A549 (cell line): ENCODE data around the gene NUDT1. TPM values are rescaled to one million over a fixed set of nuclear protein-coding genes. Genes with fewer than 3 reads are reported as not detected.

Source experiments
- ATAC-seq, 2 experiments: fragments of 200-7000 bp in 1 of 2; fragments of >200 bp in 1 of 2; cut with Nextera tagmentation in 1 of 2; cut with Tn5 transposase in 1 of 2; 3 replicates each; pipeline versions ENCODE4 v1.8.0 to v1.9.1; 2018 to 2020; ENCODE audit warnings: mild to moderate bottlenecking in 1 of 2, moderate library complexity in 1 of 2
- CTCF ChIA-PET: fragments of 300-600 bp; sonication (Branson Sonifier 250); formaldehyde crosslinking; extraction: SDS; loops from one replicate; lab custom pipeline; 2021; ENCODE audit warnings: antibody characterized with exemption, inconsistent platforms; lab: Yijun Ruan, JAX
- POLR2A ChIA-PET: fragments of 350-600 bp; formaldehyde crosslinking; extraction: SDS; loops from one replicate; lab custom pipeline; 2021; ENCODE audit warnings: antibody characterized with exemption, inconsistent platforms; lab: Yijun Ruan, JAX
- DNase-seq, 2 experiments: peaks; one replicate each; pipeline versions ENCODE4 v3.0.0 to v3.0.0-alpha.2; 2011 to 2016; ENCODE audit warnings: low read depth in 1 of 2, low spot score in 1 of 2
- FAIRE-seq: peaks from 2 replicates; lab custom pipeline; 2011; peaks lifted over from hg19 to GRCh38; lab: Jason Lieb, UNC
- H3K27ac ChIP-seq, 2 experiments: fragments of >200 bp; sonication (Bioruptor Twin); formaldehyde crosslinking; 3 replicates each; pipeline ENCODE4 v1.5.1; 2016 to 2017
- H3K4me1 ChIP-seq: fragments of >200 bp; sonication (Bioruptor Twin); formaldehyde crosslinking; 3 replicates; pipeline ENCODE4 v1.6.1; 2016
- H3K4me2 ChIP-seq: fragments of >200 bp; sonication (Bioruptor Twin); formaldehyde crosslinking; 3 replicates; pipeline ENCODE4 v1.6.1; 2016
- H3K4me3 ChIP-seq: fragments of >200 bp; sonication (Bioruptor Twin); formaldehyde crosslinking; 3 replicates; pipeline ENCODE4 v1.5.1; 2016
- H3K9me3 ChIP-seq: fragments of >200 bp; sonication (Bioruptor Twin); formaldehyde crosslinking; 3 replicates; pipeline ENCODE4 v1.6.1; 2016
- CBX2 ChIP-seq: fragments of 200-600 bp; sonication (generic); IDR thresholded peaks from 2 replicates; pipeline ENCODE4 v1.6.1; 2016; ENCODE audit warnings: low read depth, mild to moderate bottlenecking, borderline replicate concordance
- CBX8 ChIP-seq: fragments of 200-600 bp; sonication (generic); IDR thresholded peaks from 2 replicates; pipeline ENCODE4 v1.6.1; 2016
- CHD2 ChIP-seq: fragments of 150-350 bp; IDR thresholded peaks from 2 replicates; pipeline ENCODE4 v1.6.1; 2014; ENCODE audit warnings: low read length; ENCODE audit not compliant: partially characterized antibody
- EHF ChIP-seq: fragments of 250-450 bp; sonication (Bioruptor Pico); IDR thresholded peaks from 2 replicates; pipeline ENCODE4 v1.5.0; 2020; ENCODE audit warnings: mild to moderate bottlenecking
- EHMT2 ChIP-seq: fragments of 200-600 bp; sonication (generic); IDR thresholded peaks from 2 replicates; pipeline ENCODE4 v1.6.1; 2016; ENCODE audit warnings: antibody characterized with exemption, low read depth, mild to moderate bottlenecking, moderate library complexity
- ESRRA ChIP-seq: fragments of 150-350 bp; IDR thresholded peaks from 2 replicates; pipeline ENCODE4 v1.6.1; 2014; ENCODE audit warnings: mild to moderate bottlenecking, low read length, borderline replicate concordance
- FOXS1 ChIP-seq: fragments of 250-450 bp; sonication (Bioruptor Pico); IDR thresholded peaks from 2 replicates; pipeline ENCODE4 v1.5.0; 2020; ENCODE audit warnings: mild to moderate bottlenecking, moderate library complexity
- HOXB13 ChIP-seq: fragments of 250-450 bp; sonication (Bioruptor Pico); IDR thresholded peaks from 2 replicates; pipeline ENCODE4 v1.5.0; 2020; ENCODE audit warnings: low read depth, mild to moderate bottlenecking, moderate library complexity
- JUNB ChIP-seq: fragments of >200 bp; sonication (Bioruptor Twin); formaldehyde crosslinking; IDR thresholded peaks from 2 replicates; pipeline ENCODE4 v1.6.1; 2016
- MYC ChIP-seq: IDR thresholded peaks from 2 replicates; pipeline ENCODE4 v1.6.1; 2012; ENCODE audit warnings: mild to moderate bottlenecking, inconsistent platforms, low read length, improper control_type of control experiment, borderline replicate concordance
- NPAS2 ChIP-seq: fragments of 250-450 bp; sonication (Bioruptor Pico); IDR thresholded peaks from 2 replicates; pipeline ENCODE4 v1.8.0; 2022; ENCODE audit warnings: mild to moderate bottlenecking, moderate library complexity, borderline replicate concordance
- PHF8 ChIP-seq: fragments of 200-600 bp; sonication (generic); IDR thresholded peaks from 2 replicates; pipeline ENCODE4 v1.6.1; 2016; ENCODE audit warnings: low read depth, mild to moderate bottlenecking, antibody characterized with exemption, moderate library complexity, borderline replicate concordance
- POLR2A ChIP-seq: IDR thresholded peaks from 2 replicates; pipeline ENCODE4 v1.6.1; 2012; ENCODE audit warnings: mild to moderate bottlenecking, low read length
- POLR2AphosphoS2 ChIP-seq: conservative IDR thresholded peaks from 2 replicates; pipeline ENCODE4 v1.6.1; 2012; ENCODE audit warnings: low read length, improper control_type of control experiment, inconsistent platforms
- RCOR1 ChIP-seq: fragments of 150-350 bp; IDR thresholded peaks from 2 replicates; pipeline ENCODE4 v1.6.1; 2014; ENCODE audit warnings: antibody characterized with exemption, low read length, low read depth
- RNF2 ChIP-seq: fragments of 200-600 bp; sonication (generic); IDR thresholded peaks from 2 replicates; pipeline ENCODE4 v1.6.1; 2016; ENCODE audit warnings: low read depth, mild to moderate bottlenecking, antibody characterized with exemption, moderate library complexity, borderline replicate concordance
- TFCP2L1 ChIP-seq: fragments of 250-450 bp; sonication (Bioruptor Pico); IDR thresholded peaks from 2 replicates; pipeline ENCODE4 v1.5.0; 2021; ENCODE audit warnings: mild to moderate bottlenecking
- ZNF302 ChIP-seq: fragments of 250-450 bp; sonication (Bioruptor Pico); IDR thresholded peaks from 2 replicates; pipeline ENCODE4 v1.9.0; 2021; ENCODE audit warnings: inconsistent platforms, mild to moderate bottlenecking, moderate library complexity
- ZSCAN20 ChIP-seq: fragments of 250-450 bp; sonication (Bioruptor Pico); IDR thresholded peaks from 2 replicates; pipeline ENCODE4 v1.8.0; 2022; ENCODE audit warnings: mild to moderate bottlenecking, moderate library complexity
- WGBS: methylation state at CpG from one replicate; pipeline ENCODE4 v1.1.6; 2017; ENCODE audit errors: missing lambda C conversion rate; 5-methylcytosine and 5-hydroxymethylcytosine counted together
- polyA plus RNA-seq, 4 experiments: library from polyadenylated mRNA; depleted of rRNA in 3 of 4; stranded (reverse); fragments of >200 nt; fragmentation: RNase III in 1 of 4; extraction: RNeasy Plus Mini Kit Qiagen cat#74134 plus additional on column Dnase treatment in 1 of 4; gene quantifications; 2 replicates in 3 of 4; 3 replicates in 1 of 4; pipeline ENCODE4 v1.2.3, GENCODE V29; 2011 to 2017
- TF ChIP-seq, protein P1 (sequence below): IDR thresholded peaks from 2 replicates; pipeline ENCODE4 v1.6.1; 2012; ENCODE audit warnings: low read depth, borderline replicate concordance
- TF ChIP-seq, protein P2 (sequence below): fragments of >200 bp; sonication (Bioruptor Twin); formaldehyde crosslinking; IDR thresholded peaks from 3 replicates; pipeline ENCODE4 v1.6.1; 2016
- TF ChIP-seq, protein P3 (sequence below): fragments of 200-600 bp; sonication (generic); IDR thresholded peaks from 2 replicates; pipeline ENCODE4 v1.6.1; 2016; ENCODE audit warnings: antibody characterized with exemption, mild to moderate bottlenecking, moderate library complexity

NUDT1 gene
- polyA plus RNA-seq, 2 of the 4 experiments (the other 2 are of a cell fraction) = 38.3 to 92.3 TPM

DNA sequence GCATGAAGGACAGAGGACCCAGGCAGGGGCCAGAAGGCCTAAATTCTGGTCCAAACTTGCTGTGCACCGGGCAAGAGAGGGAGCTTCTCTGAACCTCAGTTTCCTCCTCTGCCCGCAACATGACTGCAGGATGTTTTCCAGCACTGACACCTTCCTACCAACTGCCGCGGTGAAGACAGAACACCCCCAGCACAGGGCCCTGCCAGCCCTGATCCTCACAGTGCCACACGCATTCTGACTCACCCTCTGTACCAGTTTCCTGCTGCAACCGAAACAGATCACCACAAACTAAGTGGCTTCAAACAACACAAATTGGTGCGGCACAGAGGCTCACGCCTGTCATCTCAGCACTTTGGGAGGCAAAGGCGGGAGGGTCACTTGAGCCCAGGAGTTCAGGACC is 27.4 kb upstream of the NUDT1 start:
- Histone ChIP-seq H3K4me1 (no peaks in the 10 kb centered on the region), H3K9me3 (no peaks in the 10 kb centered on the region), H3K27ac (no peak overlapping the region), H3K4me3 (no peak overlapping the region), H3K4me2 (no peak overlapping the region)
- FAIRE-seq (no peak), DNase-seq (no peak), ATAC-seq (no peak)
- ChIA-PET CTCF (no interaction called here), POLR2A (no interaction called here)
- TF ChIP-seq POLR2AphosphoS2 (no peak), CBX8 (no peak), ZSCAN20 (CRISPR knock-in tag) (no peak), PHF8 (no peak), RNF2 (no peak), POLR2A (no peak), TFCP2L1 (CRISPR knock-in tag) (no peak), EHMT2 (no peak), HOXB13 (no peak)
- TF ChIP-seq, protein P1, sequence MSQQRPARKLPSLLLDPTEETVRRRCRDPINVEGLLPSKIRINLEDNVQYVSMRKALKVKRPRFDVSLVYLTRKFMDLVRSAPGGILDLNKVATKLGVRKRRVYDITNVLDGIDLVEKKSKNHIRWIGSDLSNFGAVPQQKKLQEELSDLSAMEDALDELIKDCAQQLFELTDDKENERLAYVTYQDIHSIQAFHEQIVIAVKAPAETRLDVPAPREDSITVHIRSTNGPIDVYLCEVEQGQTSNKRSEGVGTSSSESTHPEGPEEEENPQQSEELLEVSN = no peak
- TF ChIP-seq, protein P2, sequence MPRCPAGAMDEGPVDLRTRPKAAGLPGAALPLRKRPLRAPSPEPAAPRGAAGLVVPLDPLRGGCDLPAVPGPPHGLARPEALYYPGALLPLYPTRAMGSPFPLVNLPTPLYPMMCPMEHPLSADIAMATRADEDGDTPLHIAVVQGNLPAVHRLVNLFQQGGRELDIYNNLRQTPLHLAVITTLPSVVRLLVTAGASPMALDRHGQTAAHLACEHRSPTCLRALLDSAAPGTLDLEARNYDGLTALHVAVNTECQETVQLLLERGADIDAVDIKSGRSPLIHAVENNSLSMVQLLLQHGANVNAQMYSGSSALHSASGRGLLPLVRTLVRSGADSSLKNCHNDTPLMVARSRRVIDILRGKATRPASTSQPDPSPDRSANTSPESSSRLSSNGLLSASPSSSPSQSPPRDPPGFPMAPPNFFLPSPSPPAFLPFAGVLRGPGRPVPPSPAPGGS = no peak
- 98% methylated on average over 9 of the region's 9 CpGs for WGBS

DNA sequence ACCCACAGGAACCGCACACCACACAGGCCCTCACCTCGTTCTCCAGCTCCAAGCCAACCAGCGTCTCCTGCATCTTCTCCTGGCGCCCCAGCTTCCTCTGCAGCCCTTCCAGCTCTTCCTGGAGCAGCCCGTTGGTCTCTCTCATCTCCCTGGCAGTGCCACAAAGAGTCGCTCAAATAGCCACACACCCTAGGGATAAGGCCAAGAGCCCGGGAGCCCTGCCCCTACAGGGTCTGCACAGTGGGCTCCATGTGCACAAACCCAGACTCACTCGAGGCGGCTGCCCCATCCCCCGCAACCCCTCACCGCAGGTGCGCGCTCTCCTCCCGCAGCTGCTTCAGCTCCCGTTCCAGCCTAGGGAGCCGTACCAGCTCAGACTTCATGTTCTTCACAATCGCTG is 26.2 kb upstream of the NUDT1 start:
- Histone ChIP-seq H3K4me3 (no peak overlapping the region), H3K4me1 (no peaks in the 10 kb centered on the region), H3K9me3 (no peaks in the 10 kb centered on the region), H3K27ac (no peak overlapping the region), H3K4me2 (no peak overlapping the region)
- ChIA-PET CTCF (interaction anchor here (0.6 to 0.7 kb wide), 2 partner anchors 147 to 172 kb away, joined by 3 read pairs; no protein-coding TSS in a partner anchor), POLR2A (no interaction called here)
- 98% methylated on average over 17 of the region's 17 CpGs for WGBS
- no peak for ATAC-seq
- FAIRE-seq = no peak
- TF ChIP-seq ESRRA = no peak
- TF ChIP-seq, protein P3, sequence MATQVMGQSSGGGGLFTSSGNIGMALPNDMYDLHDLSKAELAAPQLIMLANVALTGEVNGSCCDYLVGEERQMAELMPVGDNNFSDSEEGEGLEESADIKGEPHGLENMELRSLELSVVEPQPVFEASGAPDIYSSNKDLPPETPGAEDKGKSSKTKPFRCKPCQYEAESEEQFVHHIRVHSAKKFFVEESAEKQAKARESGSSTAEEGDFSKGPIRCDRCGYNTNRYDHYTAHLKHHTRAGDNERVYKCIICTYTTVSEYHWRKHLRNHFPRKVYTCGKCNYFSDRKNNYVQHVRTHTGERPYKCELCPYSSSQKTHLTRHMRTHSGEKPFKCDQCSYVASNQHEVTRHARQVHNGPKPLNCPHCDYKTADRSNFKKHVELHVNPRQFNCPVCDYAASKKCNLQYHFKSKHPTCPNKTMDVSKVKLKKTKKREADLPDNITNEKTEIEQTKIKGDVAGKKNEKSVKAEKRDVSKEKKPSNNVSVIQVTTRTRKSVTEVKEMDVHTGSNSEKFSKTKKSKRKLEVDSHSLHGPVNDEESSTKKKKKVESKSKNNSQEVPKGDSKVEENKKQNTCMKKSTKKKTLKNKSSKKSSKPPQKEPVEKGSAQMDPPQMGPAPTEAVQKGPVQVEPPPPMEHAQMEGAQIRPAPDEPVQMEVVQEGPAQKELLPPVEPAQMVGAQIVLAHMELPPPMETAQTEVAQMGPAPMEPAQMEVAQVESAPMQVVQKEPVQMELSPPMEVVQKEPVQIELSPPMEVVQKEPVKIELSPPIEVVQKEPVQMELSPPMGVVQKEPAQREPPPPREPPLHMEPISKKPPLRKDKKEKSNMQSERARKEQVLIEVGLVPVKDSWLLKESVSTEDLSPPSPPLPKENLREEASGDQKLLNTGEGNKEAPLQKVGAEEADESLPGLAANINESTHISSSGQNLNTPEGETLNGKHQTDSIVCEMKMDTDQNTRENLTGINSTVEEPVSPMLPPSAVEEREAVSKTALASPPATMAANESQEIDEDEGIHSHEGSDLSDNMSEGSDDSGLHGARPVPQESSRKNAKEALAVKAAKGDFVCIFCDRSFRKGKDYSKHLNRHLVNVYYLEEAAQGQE = no peak
- no peak for TF ChIP-seq CBX8
- no peak for TF ChIP-seq CHD2
- TF ChIP-seq ZNF302 (CRISPR knock-in tag) = no peak
- DNase-seq = no peak

DNA sequence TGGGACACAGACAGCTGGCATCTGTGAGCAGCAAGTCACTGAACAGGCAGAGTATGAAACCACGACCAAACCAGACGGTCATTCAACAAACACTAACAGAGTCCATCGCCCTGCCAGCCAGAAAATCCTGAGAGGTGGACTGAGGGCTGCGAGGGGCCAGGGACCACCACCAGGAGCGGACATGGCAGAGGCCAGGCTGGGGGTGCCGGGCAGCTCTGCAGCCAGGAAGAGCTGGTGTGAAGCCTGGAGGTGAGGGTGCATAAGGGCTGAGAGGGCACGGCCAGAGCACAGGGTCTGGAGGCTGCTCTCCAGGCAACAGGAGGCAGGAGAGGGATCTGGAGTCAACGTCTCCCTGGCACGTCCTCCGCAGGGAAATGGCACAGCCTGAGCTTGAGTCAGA is 24.8 kb upstream of the NUDT1 start:
- TF ChIP-seq CBX2 (no peak), NPAS2 (no peak), FOXS1 (CRISPR knock-in tag) (no peak), JUNB (no peak), MYC (no peak), RCOR1 (no peak), EHF (CRISPR knock-in tag) (no peak), CHD2 (no peak)
- TF ChIP-seq, all 56 proteins: peak for 0
- no peak overlapping the region for H3K4me2 ChIP-seq

More for the DNA sequence above, 24.8 kb upstream of the NUDT1 start:
- Histone ChIP-seq H3K4me1 (no peaks in the 10 kb centered on the region), H3K4me3 (no peak overlapping the region), H3K9me3 (no peaks in the 10 kb centered on the region), H3K27ac (no peak overlapping the region)
- WGBS = 94% methylated on average over 10 of the region's 10 CpGs
- FAIRE-seq = no peak
- ATAC-seq = no peak
- POLR2A ChIA-PET = no interaction called here
- no peak for DNase-seq
- CTCF ChIA-PET = no interaction called here
